ENCODE results near the gene JDP2. TPM values are rescaled to one million over a fixed set of nuclear protein-coding genes. Genes with fewer than 3 reads are reported as not detected.

The JDP2 gene
- total RNA-seq, 1 donor from 2014 or later = 43.5 TPM

- Histone ChIP-seq H3K36me3 (ENCODE audit: control insufficient read depth, insufficient read depth, low read length) (no peaks in the 10 kb centered on the region), H3K27me3 (ENCODE audit: control insufficient read depth, insufficient read depth, low read length) (no peaks in the 10 kb centered on the region), H3K4me3 (ENCODE audit: low read depth, low read length) (no peak overlapping the region)
- TF ChIP-seq CTCF (IDR thresholded peaks at IDR 0.05; ENCODE audit: insufficient read depth, low read length, poor library complexity, severe bottlenecking) = no peak
- DNase-seq (ENCODE audit: low read depth) = no peak
These were observed 1.7 kb downstream of the JDP2 start for GRCh38 chr14:75429562-75429961.

- no peak overlapping the region for H3K4me3 ChIP-seq (ENCODE audit: low read depth, low read length)
- no peak for TF ChIP-seq CTCF (IDR thresholded peaks at IDR 0.05; ENCODE audit: insufficient read depth, low read length, poor library complexity, severe bottlenecking)
- DNase-seq (ENCODE audit: low read depth) = no peak
- no peaks in the 10 kb centered on the region for H3K36me3 ChIP-seq (ENCODE audit: control insufficient read depth, insufficient read depth, low read length)
- no peaks in the 10 kb centered on the region for H3K27me3 ChIP-seq (ENCODE audit: control insufficient read depth, insufficient read depth, low read length)
These were observed 2.3 kb downstream of the JDP2 start for GRCh38 chr14:75430116-75430515.

- Histone ChIP-seq H3K4me3 (ENCODE audit: low read depth, low read length) (no peak overlapping the region), H3K36me3 (ENCODE audit: control insufficient read depth, insufficient read depth, low read length) (no peaks in the 10 kb centered on the region), H3K27me3 (ENCODE audit: control insufficient read depth, insufficient read depth, low read length) (no peaks in the 10 kb centered on the region)
- DNase-seq (ENCODE audit: low read depth) = no peak
- no peak for TF ChIP-seq CTCF (IDR thresholded peaks at IDR 0.05; ENCODE audit: insufficient read depth, low read length, poor library complexity, severe bottlenecking)
These were observed 2.7 kb downstream of the JDP2 start for GRCh38 chr14:75430526-75430925.

- TF ChIP-seq CTCF (IDR thresholded peaks at IDR 0.05; ENCODE audit: insufficient read depth, low read length, poor library complexity, severe bottlenecking) = no peak
- Histone ChIP-seq H3K27me3 (ENCODE audit: control insufficient read depth, insufficient read depth, low read length) (no peaks in the 10 kb centered on the region), H3K4me3 (ENCODE audit: low read depth, low read length) (no peak overlapping the region), H3K36me3 (ENCODE audit: control insufficient read depth, insufficient read depth, low read length) (no peaks in the 10 kb centered on the region)
- DNase-seq (ENCODE audit: low read depth) = no peak
These were observed 3.2 kb downstream of the JDP2 start for GRCh38 chr14:75430976-75431375.

GRCh38 chr14:75431827-75432226, 4.0 kb downstream of the JDP2 start:
- Histone ChIP-seq H3K27me3 (ENCODE audit: control insufficient read depth, insufficient read depth, low read length) (no peaks in the 10 kb centered on the region), H3K4me3 (ENCODE audit: low read depth, low read length) (no peak overlapping the region), H3K36me3 (ENCODE audit: control insufficient read depth, insufficient read depth, low read length) (no peaks in the 10 kb centered on the region)
- no peak for DNase-seq (ENCODE audit: low read depth)
- TF ChIP-seq CTCF (IDR thresholded peaks at IDR 0.05; ENCODE audit: insufficient read depth, low read length, poor library complexity, severe bottlenecking) = no peak

- H3K27me3 ChIP-seq (ENCODE audit: control insufficient read depth, insufficient read depth, low read length) = no peaks in the 10 kb centered on the region
- no peak for DNase-seq (ENCODE audit: low read depth)
- TF ChIP-seq CTCF (IDR thresholded peaks at IDR 0.05; ENCODE audit: insufficient read depth, low read length, poor library complexity, severe bottlenecking) = no peak
- H3K4me3 ChIP-seq (ENCODE audit: low read depth, low read length) = no peak overlapping the region
- no peaks in the 10 kb centered on the region for H3K36me3 ChIP-seq (ENCODE audit: control insufficient read depth, insufficient read depth, low read length)
These were observed 4.6 kb downstream of the JDP2 start for GRCh38 chr14:75432411-75432810.
